Stimulated activated CD4-positive, alpha-beta T cell treated with anti-CD3 and anti-CD28 coated beads, Interleukin-1b, Interleukin-23, amount 100 ng/mL, for 48 hours (primary cell): ENCODE measurements around the gene CST7.
"Not testable (repeated sequence)": the region's sequence is repeated elsewhere in the genome, so short reads cannot be mapped to it uniquely, and the experiment has no call there.

Experiments used
- DNase-seq: peaks from one replicate; pipeline ENCODE4 v3.0.0-alpha.2; 2020

Gene CST7

DNA sequence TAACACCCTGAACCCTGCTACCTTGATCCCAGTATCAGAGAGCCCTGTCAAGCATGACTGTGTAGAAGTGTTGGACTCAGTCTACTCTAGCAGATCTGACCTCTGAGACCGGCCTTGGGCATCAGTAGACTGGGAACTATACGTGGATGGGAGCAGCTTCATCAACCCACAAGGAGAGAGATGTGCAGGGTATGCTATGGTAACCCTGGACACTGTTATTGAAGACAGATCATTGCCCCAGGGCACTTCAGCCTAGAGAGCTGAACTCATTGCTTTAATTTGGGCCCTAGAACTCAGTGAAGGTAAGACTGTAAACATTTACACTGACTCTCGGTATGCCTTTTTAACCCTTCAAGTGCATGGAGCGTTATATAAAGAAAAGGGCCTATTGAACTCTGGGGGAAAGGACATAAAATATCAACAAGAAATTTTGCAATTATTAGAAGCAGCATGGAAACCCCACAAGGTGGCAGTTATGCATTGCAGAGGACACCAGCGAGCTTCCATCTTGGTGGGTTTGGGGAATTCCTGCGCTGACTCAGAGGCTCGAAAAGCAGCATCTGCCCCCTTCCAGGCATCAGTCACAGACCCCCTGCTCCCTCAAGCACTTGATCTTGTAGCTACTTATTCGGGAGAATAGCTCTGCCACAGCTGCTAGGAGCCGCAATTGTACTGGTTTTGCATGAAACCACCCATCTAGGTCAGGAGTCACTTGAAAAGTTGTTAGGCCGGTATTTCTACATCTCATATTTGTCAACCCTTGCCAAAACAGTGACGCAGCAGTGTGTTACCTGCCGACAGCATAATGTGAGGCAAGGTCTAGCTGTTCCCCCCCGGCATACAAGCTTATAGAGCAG is 19.0 kb upstream of the CST7 start:
- DNase-seq, result not testable (repeated sequence)

DNA sequence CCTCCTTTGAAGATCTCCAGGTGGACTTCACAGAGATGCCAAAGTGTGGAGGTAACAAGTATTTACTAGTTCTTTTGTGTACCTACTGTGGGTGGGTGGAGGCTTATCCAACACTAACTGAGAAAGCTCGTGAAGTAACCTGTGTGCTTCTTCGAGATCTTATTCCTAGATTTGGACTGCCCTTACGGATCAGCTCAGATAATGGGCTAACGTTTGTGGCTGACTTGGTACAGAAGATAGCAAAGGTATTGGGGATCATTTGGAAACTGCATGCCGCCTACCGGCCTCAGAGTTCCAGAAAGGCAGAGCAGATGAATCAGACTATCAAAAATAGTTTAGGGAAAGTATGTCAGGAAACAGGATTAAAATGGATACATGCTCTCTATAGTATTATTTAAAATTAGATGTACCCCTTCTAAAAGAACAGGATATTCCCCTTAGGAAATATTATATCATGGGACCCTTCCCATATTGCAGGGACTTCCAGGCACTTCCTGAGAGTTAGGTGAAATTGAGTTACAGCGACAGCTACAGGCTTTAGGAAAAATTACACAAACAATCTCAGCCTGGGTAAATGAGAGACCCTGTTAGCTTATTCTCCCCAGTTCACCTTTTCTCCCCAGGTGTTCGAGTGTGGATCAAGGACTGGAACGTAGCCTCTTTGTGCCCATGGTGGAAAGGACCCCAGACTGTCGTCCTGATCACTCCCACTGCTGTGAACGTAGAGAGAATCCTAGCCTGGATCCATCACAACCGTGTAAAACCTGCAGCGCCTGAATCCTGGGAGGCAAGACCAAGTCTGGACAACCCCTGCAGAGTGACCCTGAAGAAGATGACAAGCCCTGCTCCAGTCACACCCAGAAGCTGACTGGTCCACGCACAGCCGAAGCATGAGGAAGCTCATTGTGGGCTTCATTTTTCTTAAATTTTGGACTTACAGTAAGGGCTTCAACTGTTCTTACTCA is 18.1 kb upstream of the CST7 start:
- not testable (repeated sequence) for DNase-seq

DNA sequence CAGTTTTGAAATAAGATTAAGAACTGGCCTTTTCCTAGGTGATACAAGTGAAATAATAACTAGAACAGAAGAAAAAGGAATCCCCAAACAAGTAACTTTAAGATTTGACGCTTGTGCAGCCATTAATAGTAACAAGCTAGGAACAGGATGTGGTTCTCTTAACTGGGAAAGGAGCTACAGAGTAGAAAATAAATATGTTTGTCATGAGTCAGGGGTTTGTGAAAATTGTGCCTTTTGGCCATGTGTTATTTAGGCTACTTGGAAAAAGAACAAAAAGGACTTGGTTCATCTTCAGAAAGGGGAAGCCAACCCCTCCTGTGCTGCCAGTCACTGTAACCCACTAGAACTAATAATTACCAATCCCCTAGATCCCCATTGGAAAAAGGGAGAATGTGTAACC is 17.2 kb upstream of the CST7 start:
- DNase-seq, result not testable (repeated sequence)

DNA sequence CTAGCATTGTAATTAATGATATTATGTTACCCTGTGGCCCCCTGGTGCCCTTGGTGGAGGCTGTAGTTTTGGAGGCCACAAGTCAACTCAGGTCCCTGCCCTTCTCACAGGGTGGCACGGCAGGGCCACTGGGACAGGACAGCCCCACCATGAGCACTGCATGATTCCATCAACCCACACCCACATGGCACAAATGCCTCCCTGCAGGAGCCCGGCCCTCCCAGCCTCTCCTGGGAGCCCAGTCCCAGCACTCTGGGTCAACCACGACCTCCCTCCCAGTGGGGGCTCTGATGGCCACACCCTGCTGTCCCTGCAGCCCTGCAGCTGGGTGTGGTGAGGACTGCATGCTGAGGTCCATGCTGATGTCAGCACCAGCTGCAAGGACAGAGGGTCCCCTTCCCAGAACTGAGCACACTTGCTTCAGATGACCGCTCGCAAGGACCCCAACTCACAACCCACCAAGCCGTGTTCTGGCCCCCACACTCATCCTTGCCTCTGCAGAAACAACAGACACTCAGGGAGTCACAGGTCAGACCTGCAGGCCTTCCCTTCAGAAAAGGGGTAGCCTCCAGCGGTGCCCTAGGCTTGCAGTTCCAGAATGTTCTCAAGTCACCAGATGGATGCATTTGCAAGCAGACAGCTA is 15.7 kb upstream of the CST7 start:
- no peak for DNase-seq

DNA sequence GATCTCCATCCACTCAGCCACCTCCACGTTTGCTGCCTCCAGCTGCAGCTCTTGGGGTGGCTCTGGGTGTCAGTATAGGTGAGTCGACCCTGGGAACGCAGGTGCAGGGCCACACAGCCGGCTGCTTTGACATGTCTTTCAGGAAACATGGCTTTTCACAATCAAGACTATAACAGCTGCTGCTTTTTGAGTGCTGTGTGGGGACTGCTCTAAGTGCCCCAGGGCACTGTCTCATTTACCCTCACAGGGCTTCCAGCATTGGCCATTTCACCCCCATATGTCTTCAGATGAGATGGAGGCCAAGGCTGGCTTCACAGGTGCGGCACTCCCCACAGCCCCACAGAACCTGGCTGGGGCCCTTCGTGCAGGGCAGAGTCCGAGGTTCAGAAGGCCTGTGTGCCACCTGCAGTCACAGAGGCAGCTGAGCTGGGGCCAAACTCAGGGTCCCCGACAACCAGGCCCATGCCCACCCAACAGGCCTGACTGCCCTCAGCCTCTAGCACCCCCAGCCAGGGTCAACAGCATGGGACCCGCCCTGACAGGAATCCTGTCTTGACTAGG is 14.9 kb upstream of the CST7 start:
- no peak for DNase-seq

DNA sequence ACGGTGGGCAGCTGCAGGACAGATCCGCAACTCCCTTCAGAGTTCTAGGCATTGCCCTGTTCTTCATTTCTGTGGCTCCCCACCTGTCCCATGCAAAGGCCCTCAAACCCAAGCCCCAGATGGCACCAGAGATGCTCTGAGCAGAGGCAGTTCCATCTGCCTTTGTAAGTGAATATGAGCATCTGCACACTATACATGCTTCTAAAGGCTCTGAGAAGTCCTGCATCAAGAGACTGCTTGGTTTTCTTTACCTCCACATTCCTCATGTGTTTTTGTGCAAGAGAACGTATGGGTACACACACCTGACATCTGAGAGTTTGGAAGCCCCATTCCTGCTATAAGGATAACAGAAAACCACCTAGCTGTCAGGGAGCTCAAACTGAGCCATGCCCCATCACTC is 14.4 kb upstream of the CST7 start:
- DNase-seq, result no peak

DNA sequence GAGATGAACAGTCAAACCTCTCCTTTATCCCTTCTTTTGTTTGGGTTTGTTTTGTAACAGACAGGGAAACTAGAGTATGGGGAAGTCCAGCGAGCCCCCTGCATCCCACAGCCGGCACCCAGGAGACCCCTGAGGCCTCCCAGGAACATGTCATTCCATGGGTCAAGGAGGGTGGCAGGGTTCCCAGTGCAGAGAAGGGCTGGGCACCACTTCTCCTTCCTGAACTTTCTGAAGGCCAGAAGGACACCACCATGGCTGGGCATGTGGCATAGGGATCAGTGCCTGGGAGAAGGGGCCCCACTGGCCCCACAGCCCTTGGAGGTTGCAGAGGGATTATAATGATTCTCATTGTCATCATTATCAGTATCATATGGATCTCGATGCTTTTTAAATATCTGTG is 13.9 kb upstream of the CST7 start:
- DNase-seq, result no peak

DNA sequence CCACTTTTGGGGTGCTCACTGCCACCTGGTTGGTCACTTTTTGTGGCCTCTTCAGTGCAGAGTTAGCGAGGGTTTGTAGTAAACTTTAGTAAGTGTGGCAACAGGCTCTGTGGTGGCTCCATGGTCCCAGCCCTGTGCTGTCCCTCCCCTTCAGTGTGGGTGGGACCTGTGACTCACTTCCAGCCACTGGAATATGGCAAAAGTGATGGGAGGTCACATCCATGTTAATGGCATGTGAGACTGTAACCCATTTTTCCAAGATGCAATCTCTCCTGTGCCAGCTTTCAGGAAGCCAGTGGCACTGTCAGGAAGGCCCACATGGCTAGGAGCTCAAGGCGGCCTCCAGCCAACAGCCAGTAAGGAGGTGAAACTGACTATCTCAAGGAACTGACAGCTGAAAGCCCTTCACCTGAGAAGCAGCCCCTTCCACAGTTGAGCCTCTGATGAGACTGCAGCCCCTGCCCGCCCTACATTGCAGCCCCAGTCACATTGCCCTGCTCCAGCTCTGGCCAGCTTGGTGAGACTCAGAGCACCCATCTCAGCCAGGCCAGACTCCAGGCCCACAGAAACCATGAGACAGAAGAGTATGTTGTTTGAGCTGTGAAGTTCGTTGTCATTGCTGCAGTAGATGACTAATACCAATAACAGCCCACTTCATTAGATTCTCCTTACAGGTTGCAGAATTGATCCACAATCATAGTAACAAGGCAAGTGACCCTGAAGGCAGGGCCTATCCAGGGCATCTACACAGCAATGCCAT is 13.1 kb upstream of the CST7 start:
- DNase-seq, result no peak

DNA sequence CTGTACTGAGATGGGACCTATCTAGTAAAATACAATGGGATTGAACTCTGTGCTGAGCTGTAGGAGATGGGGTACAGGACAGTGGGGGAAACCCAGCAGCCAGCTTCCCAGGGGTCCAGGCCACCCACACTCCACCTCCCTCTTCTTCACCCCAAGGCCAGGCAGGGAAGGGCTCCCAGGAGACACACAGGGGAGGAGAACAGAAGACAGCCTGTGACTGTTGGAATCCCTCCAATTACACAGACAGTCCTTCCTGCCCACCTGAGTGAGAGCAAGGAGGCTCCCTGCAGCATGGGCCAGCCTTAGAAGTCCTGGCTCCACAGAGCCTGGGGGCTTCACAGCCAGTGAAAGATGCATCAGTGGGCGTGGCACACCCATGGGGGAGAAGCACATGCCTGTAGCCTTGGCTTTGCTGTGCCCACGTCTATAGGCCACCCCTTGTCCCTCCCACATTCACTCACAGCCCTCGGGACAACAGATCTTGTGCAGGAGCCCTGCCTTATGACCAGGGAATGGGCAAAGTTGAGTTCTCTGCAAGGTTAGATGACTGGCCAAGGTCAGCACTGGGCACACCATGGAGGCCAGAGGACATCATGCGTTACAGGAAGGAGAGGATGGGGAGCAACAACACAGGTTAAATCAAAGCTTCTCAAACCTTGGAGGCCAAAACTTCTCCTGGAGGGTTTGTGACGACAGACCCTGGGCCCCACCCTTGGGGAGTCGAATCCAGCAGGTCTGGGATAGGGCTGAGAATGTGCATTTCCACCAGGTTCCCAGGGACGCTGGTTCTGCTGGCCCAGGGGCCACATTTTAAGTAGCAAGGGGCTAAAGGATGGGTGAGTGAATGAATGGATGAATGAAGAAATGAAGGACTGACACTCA is 12.3 kb upstream of the CST7 start:
- DNase-seq, result no peak

DNA sequence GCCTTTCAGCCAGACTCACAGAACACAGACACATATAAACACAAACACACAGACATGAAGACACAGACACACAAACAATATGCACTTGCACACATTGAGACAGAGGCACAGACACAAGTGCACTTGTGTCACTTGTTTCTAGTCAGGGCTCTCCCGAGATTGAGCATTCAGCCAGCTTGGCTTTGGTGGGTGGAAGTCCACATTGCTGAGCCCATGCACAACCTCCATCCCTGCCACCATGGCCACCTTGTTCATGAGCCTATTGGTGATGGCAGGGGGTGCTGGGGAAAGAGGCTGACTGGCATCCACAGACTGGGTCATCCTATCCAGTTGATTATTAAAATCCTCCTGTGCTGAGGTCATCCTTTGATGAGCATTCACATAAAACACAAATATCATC is 11.5 kb upstream of the CST7 start:
- no peak for DNase-seq

DNA sequence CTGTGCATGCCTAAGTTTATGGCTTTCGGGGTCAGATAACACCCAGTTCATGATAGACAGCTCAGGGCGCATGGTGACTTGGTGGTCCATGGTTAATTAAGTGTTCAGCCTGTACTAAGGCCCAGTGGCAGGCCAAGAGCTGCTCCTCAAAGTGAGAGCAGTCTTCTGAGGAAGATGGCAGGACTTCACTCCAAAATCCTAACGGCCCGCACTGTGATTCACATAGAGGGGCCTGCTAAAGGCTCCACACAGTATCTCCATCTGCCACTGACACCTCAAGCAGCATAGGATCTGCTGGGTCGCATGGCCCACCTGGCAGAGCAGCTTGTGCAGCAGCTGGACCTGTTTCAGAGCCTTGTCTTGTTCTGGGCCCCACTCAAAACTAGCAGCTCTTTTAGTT is 10.6 kb upstream of the CST7 start:
- no peak for DNase-seq

DNA sequence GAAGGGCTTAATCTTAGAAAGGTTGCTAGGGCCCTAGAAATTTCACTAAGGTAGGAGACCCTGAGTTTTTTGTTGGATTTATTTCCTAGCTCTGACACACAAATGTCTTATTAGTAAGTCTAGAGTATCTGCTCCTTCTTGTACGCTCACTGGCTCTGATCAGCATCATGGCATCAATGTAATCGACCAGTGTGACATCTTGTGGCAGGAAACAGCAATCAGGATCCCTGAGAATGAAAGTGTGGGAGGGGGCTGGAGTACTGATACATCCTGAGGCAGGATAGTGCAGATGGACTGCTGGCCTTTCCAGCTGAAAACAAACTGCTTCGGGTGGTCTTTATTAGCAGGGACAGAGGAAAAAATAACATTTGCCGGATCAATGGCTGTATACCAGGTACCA is 10.0 kb upstream of the CST7 start:
- DNase-seq, result no peak

DNA sequence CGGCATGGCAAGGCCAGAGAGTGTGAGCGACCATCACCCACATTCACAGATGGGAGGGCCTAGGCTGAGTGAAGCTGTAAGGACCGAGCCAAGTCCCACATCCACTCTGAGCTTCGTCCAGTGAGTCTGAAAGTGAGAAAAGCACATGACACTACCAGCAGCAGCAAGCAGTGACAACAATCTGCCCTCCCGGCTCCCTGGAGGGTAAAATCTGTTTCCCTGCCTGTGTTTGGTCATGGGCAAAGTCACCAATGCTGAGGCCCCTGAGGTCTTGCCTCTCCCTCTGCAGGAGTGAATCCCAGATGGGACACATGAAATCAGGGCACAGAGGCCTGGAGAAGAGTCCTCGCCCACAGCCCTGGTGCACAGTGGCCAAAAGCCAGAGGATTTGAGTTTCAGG is 6.4 kb upstream of the CST7 start:
- DNase-seq, result no peak

DNA sequence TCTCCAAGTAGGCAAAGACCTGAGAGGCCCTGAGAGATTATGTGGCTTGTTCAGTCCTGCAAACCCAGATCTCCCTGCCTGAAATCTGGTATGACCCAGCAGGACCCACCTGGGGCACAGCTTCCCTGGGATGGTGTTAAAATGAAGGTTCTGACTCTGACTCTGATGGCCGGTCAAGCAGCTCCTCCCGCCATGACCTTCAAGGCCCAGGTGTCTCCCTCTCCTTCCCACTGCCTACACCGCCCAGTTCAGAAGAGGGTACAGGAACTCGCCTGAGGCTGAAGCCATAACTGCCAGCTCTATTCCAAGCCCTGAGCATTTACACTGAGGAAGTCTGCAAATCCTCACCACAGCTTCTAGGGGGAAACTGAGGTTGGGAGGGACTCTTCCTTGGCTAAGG is 5.9 kb upstream of the CST7 start:
- DNase-seq, result no peak

DNA sequence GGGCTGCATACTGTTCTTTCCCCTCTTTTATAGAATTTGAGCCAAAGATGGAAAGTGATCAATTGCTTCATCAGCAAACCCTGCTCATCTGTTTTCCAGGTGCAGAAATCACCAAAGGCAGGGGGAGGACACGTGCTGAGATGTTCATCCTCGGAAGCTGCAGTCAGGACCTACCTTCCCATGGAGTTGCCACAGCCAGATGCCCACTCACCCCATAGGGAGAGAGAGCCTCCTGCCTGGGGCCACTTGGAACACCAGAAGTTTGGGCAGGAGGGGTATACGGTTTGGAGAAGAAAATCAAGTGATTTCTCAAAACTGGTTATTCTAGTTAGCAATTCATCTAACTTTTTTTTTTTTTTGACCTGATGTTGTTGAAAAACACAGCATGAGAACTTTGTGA is 5.3 kb upstream of the CST7 start:
- no peak for DNase-seq

DNA sequence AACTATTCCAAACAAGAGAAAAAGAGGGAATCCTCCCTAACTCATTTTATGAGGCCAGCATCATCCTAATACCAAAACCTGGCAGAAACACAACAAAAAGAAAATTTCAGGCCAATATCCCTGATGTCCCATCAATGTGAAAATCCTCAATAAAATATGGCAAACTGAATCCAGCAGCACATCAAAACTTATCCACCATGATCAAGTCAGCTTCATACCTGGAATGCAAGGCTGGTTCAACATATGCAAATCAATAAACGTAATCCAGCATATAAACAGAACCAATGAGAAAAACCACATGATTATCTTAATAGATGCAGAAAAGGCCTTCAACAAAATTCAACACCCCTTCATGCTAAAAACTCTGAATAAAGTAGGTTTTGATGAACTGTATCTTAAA is 2.7 kb upstream of the CST7 start:
- not testable (repeated sequence) for DNase-seq

DNA sequence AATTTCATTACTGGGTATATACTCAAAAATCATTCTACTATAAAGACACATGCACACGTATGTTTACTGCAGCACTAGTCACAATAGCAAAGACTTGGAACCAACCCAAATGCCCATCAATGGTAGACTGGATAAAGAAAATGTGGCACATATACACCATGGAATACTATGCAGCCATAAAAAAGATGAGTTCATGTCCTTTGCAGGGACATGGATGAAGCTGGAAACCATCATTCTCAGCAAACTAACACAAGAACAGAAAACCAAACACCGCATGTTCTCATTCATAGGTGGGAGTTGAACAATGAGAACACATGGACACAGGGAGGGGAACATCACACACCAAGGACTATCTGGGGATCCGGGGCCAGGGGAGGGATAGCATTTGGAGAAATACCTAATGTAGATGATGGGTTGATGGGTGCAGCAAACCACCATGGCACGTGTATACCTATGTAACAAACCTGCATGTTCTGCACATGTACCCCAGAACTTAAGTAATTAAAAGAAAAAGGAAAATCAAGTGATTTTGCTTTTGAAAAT is 602 bp upstream of the CST7 start:
- not testable (repeated sequence) for DNase-seq

DNA sequence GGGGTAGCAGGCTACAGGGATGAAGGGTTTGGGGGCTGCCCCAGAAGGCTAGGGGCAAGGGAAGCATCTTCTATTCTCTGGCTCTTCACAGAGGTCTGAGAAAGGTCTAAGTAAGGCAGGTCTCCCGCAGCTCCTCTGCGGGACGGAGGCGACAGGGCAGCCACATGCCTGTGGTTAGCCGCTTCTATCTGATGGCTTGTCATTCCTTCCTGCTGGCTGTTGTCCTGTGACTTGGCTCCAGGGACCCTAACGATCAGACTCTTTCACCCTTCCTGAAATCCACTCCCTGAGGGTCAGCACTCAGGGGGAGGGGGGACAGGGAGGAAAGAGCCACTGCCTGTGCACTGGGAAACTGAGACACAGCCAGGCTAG is 673 bp downstream of the CST7 start:
- no peak for DNase-seq

DNA sequence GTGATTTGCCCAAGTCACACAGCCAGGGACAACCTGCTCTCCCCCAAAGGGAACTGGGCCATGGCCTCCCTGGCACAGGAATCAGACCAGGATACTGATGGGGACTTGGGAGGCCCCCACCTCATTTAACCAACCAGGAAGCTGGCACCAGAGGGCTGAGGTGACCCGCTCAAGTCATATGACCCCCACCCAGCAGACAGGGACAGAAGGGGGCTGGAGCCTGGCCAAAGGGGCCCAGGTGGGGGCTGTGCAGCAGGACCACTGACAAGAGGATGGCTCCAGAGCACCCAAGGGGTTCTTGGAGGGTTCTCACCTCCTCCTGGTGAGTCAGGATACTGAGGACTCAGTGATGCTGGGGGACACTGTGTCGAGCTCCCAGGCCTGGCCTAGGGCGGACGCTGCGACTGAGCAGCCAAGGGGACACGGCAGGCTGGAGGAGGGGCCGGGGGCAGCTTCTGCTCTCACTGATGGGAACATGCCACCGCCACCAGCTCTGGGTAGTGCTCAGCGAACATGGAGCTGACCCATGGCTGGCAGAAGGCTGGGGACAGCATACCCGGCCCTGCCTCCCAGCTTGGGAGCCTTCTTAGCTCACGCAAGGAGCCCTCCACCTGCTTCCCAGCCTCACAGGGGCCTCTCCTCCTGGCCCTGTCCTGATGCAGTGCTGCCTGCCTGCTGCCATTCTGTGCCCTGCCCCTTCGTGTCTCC is 1.2 kb downstream of the CST7 start:
- no peak for DNase-seq

DNA sequence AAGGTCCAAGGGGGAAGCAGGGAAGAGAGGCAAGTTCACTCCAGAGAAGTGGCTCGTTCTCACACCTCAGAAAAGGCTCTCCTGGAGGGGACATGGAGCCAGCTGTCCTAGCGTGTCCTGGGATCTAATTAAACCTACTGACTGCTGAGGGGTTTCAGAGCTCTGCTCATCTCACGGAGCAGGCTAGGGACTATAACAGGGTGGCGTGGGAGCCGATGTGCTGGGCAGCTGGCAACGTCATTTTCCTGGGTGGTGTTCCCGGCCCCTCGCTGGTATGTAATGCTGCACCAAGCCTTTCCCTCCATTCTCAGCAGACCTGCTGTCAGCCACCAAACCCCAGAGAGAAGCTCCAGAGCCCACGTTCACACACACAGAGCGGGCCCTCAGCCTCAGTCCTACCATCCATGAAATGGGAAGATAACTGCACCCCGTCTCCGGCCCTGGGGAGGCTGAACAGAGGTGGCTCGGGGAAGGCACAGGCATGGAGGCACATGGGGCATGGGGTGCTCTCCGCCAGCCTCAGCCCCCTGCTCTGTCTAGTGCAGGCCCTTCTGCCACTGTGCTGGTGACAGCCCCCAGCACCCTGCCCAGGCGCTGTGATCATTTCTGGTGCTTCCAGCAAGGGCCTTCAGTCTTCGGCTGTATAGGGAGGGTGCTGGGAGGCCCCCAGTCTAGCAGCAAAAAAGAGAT is 1.9 kb downstream of the CST7 start:
- DNase-seq, result no peak
